Tongue (tissue), 2 donors: Measurements from ENCODE around the gene NSMF. TPM values are rescaled to one million over a fixed set of nuclear protein-coding genes. Genes with fewer than 3 reads are reported as not detected.
A peak's percentile ranks its signal among the peaks of the same experiment; 100 is the strongest.

Experiments used
- DNase-seq: peaks from one replicate; pipeline ENCODE4 v3.0.0-alpha.2; 2015
- total RNA-seq: library from RNA; depleted of rRNA; stranded (reverse); fragments of >200 nt; gene quantifications from one replicate; pipeline ENCODE4 v1.2.3, GENCODE V29; 2014

Gene NSMF, protein sequence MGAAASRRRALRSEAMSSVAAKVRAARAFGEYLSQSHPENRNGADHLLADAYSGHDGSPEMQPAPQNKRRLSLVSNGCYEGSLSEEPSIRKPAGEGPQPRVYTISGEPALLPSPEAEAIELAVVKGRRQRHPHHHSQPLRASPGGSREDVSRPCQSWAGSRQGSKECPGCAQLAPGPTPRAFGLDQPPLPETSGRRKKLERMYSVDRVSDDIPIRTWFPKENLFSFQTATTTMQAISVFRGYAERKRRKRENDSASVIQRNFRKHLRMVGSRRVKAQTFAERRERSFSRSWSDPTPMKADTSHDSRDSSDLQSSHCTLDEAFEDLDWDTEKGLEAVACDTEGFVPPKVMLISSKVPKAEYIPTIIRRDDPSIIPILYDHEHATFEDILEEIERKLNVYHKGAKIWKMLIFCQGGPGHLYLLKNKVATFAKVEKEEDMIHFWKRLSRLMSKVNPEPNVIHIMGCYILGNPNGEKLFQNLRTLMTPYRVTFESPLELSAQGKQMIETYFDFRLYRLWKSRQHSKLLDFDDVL
- 10.7 TPM for total RNA-seq

DNA sequence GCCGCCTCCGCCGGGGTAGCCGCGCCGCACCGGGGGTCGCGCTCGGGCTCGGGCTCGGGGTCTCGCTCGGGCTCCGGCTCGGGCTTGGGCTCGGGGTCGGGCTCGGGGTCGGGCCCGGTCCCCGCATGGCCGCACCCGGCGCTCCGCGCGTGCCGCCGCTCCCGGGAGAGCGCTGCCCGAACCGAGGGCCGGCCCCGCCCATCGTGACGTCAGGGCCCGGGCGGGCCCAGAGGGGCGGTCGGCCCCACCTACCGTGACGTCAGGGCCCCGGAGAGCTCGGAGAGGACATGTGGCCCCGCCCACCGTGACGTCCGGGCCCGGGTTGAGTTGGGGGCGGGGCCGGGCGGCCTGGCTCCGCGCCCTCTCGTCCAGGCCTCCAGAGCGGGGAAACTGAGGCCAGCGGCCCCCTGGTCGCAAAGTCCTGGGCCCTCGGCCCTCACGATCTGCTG lies at the start of gene NSMF:
NSMF (minus strand) TSS at position 183 of the 449 bp plus-strand sequence. CDS start 232 bp downstream, outside the sequence.
- DNase-seq: peak; percentile 97

DNA sequence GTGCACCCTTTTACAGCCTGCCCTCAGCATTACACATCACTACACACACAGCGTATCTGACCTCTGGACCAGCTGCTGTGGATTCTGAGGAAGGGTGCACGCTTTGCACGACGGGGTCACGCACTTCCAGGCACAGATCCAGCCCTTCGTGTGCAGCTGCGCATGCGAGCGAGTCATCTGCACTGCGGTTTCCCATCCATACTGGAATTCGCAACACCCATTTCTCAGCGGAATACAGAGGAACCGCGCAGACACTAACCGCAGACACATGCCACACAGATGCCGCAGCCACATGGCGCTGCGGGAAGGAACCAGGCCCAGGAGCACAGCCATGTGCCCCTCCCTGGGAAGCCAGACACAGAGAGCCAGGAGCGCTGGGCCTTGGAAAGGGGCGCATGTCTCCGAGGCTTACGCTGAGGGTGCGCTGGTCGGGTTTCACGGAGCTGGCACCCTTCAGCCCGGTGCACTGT lies 47.6 kb upstream of the NSMF start:
- no peak for DNase-seq

DNA sequence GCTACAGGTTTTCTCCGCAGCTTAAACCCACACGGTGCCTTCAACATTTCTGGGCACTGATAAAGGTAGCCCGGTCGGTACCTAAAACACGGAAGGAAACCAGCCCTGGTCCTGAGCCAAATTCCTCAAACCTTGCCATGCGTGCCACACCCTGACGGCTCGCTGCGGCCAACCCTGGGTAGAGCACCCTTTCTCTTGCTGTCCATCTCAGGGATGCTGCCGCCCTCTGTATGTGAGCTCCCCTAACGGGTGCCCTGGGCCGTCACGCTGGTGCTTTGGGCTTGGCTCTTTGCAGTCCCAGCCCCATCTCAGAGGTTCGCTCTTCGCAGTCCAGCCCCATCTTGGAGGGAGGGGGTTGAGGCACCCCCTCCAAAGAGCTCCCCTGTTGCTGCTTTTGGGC lies 47.1 kb upstream of the NSMF start:
- DNase-seq: no peak

DNA sequence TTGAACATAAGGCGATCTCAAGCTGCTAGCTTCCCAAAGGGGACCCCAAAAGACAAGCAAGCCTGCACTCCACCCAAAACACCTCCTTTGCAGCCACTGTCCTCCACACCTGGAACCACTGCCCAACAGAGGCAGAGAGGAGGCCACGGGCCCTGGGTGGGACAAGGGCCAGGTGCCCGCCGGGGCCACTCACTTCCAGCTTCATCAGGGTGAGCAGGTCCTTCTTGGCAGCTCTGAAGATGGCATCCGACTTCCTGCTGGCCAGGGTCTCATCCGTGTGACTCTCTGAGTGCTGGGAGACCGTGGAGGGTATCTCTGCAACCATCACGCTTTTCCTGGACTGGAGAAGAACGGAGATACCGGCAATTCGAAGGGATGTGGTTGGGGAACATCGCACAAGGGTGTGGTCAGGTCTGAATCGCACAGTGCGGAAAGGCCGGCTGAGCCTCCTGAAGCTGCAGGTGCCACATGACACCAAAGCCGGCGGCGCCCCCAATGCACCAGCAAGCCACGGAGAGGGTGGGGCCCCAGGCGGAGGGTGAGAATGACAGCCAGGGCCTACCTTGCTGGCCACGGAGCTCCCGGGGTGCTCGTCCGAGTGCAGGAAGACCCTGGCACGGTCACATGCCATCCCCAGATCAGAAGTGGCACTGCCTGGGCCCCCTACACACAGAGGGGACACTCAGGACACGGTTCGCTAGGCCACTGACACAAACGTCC lies 46.4 kb upstream of the NSMF start:
- DNase-seq: no peak

DNA sequence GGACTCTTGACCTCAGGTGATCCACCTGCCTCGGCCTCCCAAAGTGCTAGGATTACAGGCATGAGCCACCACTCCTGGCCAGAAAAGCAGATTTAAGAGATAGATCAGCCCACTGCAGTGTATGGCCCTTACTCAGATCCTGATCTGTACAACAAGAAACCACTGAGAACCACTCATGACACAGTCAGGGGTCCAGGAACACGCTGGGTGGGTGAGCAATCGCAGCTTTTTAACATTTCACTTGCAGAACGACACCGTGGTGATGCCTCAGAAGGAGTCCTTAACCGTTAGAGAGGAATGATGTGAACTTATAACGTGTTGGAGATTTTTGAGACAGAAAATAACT lies 45.3 kb upstream of the NSMF start:
- DNase-seq: no peak

DNA sequence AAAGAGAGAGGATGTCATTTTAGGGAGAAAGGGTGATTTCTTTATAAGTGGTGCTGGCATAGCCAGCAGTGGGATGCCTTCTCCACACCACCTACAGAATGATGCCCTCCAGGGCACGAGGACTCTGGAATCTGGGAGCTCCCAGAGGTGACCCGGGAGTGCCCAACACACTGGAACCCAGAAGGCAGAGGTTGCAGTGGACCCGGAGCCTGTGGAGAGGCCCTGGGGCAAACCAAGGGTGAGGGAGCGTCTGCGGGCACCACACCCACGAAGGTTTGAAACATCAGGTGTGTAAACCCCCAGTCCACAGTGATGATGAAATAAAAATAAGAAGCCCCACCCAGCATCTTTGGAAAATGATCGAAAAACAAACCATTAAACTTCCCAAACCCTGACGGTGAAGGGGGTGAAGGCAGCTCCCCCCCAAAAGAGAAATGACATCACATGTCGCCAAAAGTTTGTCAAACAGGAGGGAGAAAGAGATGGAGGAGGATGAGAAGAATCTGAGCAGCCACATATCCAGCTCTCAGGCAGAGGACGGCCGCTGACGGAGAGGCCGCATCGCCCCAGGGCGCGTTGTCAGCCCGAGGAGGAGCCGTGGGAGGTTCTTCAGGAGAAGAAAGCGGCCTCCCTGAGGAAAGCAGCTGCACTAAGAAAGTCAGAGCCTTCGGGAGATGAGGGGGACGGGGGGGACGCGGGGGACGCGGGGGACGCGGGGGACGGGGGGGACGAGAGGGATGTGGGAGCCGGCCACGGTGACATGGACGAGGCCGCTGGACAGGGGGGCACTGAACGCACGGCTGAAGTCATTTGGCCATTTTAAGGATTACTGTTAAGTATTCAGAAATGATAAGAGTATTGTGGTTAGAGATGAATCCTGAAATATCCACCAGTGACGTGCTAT lies 43.1 kb upstream of the NSMF start:
- DNase-seq: no peak

DNA sequence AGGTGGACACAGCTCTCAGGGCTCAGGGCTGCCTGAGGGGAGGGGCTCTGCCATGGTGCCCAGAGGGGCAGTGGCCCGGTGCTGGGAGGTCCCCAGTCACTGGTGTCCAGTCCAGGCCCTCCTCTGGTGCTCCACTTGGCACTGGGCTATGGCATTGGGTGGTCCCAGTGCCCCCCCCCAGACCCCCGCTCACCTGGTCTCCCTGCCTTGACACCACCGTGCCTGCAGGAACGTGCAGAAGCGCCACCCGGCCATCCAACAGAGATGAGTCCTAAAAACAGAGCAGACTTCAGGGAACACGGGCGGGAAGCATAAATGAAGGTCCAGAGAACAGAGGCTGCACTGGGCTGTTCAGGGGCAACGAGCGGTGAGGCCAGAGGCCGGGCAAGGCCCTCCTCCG lies 42.3 kb upstream of the NSMF start:
- DNase-seq: no peak

DNA sequence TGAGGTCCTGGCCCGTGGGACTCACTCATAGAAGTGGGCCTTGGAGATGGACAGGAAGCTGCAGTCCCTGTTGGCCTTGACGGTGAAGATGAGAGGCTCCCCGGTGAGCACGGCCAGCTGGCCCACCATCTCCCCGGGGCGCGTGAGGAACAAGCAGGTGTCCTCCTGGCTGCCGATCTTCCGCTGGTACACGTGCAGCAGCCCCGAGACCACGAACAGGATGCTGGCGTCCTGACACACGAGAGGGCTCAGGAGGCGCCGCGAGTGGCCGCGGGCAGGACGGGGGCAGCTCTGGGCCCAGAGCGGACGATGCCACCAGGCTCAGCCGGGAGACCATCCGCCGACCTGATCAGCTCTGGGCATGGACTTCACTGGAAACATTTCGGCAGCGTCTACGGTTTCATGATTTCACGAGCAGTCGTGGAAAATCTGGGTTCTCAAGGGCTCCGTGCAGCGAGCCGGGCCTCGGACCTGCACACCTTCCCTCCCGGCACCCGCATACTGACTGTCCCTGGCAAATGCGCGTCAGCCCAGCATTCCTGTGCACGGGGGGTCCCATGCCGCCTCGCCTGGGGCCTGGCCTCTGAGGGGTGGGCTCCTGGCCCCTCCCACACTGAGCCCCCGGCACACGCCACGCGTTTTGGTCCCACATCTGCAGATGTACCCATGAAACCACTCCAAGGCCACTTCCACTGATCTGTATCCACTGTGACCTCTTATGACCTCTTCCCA lies 41.7 kb upstream of the NSMF start:
- DNase-seq: no peak

DNA sequence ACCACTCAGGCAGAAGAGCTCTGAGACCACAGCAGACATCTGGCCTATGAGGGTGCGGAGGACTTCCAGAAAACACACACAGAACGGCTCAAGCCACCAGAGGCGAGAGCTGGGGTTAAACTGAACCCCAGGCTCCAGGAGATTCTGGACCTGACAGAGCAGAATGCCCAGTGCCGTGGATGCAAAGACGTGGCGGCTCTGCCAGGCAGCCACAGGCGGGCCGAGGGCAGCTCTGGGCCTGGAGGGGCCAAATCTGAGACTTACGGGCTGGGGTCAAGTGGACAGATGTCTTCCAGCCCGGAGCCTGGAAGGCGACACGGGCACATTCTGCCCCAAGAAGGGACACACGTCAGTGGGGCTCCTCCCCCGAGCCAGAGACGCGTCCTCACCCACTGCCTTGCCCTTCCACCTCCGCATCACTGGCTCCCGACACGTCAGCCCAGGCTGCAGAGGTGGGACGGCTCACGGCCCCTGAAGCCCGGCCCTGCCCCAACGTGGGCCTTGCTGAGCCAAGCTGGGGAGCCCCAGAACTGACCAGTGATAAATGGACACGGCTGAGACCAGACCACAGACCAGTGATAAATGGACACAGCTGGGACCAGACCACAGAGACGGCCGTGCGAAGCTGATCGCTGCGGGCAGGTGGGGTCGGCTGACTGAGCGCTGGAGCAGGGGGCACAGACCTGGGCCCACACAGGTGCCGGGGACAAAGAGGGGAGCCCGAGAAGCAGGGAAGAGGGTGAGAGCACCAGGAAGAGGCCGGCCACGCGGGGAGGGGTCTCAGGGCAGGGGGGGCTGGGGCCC lies 40.9 kb upstream of the NSMF start:
- DNase-seq: no peak

DNA sequence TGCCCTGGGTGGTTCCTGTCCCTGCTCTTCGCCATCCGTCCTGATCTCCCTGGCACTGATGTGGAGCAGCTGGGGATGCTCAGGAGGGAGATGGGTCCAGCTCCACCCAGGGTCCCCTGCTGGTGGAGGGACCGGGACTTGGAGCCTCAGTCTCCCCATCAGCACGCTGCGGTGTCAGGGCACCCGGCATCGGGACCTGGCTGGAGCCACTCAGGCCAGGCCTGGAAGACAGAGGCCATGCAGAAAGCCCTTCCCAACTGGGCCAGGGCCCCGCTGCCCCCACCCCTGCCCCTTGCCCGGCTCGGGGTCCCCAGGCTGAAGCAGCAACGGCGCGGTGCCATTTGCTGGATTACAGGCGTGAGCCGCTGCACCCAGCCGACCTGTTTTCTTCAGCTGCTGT lies 40.3 kb upstream of the NSMF start:
- no peak for DNase-seq

DNA sequence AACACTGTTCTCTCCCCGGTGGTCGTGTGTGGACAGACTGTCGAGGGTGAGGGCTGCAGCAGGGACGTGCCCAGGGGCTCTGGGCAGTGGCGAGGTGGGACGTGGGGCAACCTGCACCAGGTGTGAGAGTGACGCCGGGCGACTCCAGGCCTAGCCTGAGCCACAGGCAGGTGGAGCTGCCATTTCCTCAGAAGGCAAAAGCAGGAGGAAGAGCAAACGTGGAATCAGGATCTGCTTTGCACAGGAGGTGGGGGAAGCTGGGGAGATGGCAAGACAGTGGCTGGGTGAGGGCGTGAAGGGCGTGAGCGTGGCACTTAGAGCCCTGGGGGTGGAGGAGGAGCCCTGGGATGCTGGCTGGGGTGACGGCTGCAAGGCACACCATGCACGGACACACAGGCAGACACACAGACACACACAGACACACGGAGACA lies 39.6 kb upstream of the NSMF start:
- DNase-seq: no peak

DNA sequence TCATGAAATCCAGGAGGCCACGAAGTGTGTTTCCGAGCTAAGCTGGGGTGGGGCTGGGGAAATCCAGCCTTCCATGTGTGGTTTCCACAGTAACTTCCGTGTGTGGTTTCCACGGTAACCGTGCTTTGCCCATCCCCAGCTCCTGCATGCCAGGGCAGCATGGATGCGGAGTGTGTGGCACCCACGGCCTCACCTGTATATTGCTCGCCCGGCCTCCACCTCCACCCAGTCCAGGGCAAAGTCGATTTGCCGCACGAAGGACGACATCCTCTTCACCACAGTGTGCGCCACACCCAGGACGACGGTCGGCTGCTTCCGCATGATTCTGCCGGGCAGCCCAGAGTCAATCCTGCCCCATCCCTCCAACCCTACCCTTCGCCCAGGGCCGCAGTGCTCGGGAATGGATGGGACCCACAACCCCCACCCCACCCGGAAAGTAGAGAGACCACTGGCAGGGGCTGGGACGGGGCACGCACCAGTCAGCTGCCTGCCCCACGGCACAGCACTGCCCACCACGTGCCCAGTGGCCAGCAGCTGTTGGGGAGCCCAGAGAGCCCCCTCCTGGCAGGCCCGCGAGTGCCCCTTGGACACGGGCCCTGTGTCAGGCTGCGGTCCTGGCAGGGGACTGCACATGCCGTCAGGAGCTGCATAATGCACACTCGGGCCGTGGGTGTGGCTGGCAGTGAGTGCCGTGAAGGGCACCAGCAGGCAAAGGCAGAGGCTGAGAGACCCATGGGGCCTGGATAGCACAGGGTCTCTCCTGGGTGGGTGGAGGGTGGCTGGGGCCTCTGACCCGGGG lies 39.0 kb upstream of the NSMF start:
- DNase-seq: no peak

DNA sequence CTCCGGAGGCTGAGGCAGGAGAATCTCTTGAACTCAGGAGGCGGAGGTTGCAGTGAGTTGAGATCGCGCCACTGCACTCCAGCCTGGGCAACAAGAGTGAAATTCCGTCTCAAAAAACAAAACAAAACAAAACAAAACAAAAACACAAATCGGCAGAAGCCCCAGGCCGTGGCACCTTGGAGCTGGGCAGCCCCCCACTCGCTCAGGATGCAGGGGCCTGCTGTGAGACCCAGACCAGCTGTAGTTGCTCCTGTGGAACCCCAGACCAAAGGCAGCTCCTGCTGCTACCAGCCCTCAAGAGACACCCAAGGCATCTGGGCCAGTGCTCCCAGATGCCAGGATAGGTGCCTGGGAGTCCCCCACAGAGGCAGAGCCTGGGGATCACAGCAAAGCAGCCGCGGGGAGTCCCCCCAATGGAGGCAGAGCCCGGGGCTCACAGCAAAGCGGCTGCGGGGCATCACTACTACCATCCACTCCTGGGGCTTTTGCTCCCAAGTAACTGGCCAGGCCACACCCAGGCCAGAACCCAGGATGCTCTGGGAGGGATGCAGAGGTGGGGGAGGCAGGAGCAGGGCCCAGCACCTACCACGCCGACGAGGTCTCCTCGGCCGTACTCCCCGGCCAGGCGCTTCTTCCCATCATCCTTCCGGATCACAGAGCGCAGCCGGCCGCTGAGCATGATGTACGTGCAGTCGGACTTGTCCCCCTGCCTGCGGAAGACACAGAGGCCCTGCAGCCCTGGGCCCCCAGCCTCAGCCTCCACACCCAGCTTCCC lies 37.7 kb upstream of the NSMF start:
- DNase-seq: no peak

DNA sequence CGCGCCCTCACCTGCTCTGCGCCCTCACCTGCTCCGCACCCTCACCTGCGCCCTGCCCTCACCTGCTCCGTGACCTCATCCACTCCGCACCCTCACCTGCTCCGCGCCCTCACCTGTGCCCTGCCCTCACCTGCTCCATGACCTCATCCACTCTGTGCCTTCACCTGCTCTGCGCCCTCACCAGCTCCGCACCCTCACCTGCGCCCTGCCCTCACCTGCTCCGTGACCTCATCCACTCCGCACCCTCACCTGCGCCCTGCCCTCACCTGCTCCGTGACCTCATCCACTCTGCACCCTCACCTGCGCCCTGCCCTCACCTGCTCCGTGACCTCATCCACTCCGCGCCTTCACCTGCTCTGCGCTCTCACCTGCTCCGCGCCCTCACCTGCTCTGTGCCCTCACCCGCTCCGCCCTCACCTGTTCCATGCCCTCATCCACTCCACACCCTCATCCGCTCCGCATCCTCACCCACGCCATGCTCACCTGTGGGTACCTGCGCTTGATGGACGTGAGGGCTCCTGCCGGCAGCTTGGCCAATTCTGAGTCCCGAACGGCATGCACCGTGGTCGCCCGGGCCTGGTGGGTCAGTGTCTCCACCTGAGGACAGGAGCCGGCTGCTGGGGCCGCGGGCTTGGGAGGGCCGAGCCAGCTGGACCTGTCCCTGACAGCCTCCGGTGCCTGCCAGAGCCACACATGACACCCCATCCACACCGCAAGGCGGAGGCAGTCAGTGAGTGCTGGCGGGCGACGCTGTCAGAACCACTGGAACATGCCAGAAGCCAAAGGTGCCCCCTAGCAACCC lies 35.6 kb upstream of the NSMF start:
- DNase-seq: no peak

DNA sequence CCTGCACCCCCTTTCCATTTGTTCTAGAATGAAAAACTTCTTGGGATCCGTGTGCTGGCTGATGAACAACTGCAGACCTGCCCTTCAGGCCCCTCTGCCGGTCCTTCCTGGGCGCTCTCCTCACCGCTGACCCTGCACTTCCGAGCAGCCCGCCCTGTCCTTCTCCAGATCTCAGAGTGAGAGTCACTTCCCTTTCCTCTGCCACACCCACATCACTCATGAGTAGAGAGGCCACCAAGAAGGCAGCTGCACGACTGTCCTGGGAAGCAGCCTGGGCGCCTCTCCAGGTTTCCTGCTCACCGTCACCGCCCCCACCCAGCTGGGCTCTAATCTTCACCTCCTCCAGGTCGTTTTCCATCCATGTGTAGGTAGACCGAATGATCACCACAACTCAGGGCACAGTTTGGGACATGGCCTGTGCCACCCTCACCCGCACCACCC lies 35.0 kb upstream of the NSMF start:
- no peak for DNase-seq

DNA sequence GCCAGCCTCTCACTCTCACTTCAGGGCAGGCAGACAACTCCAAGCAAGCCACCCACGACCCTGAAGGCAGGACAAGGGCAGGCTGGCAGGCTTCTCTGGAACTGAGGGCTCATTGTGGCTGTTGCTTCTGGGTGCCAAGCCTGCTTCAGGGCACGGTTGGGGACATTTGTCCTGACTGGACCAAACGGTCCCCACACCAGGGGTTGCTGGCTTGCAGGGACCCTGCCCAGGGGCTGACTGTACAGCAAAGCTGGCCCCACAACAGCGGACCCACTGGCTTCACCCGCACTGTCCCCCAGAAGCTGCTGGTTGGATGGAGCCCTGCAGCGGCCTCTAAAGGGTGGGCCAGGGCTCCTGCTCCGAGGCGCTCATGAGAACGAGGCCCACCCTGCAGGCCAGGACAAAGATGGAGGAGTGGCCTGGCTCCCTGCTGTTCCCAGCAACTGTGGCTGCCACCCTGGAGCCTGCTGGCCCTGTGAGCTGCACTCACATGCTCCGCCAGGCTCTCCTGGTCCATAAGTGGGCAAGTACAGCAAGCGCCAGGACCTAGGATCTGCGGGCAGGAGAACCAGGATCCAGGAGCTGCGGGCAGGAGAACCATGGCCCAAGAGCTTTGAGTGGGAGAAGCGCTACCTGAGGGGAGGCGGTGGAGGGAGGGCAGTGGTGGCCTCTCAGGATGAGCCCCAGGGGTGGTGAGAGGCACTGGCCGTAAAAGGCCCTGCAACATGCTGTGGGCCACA lies 34.4 kb upstream of the NSMF start:
- no peak for DNase-seq
